Brain microvascular endothelial cell (primary cell): ENCODE results near the gene CCDC136.

Experiments
- DNase-seq: peaks from one replicate; pipeline ENCODE4 v3.0.0-alpha.2; 2020
- H3K27ac ChIP-seq: fragments of 250-450 bp; sonication (Bioruptor Pico); 2 replicates; pipeline ENCODE4 v1.5.1; 2020; ENCODE audit warnings: mild to moderate bottlenecking, moderate library complexity
- H3K27me3 ChIP-seq: fragments of 250-450 bp; sonication (Bioruptor Pico); replicated peaks from 2 replicates; pipeline ENCODE4 v1.5.1; 2020; ENCODE audit warnings: mild to moderate bottlenecking
- H3K36me3 ChIP-seq: fragments of 250-450 bp; sonication (Bioruptor Pico); replicated peaks from 2 replicates; pipeline ENCODE4 v1.5.1; 2020; ENCODE audit warnings: mild to moderate bottlenecking
- H3K4me3 ChIP-seq: 2 replicates; pipeline ENCODE4 v1.5.1; 2011; ENCODE audit warnings: low read depth, mild to moderate bottlenecking, control low read depth, low read length, moderate library complexity
- in situ Hi-C: cut with HindIII; loops from 2 replicates; pipeline ENCODE4 v1.10.0; 2017; ENCODE audit warnings: low sequenced_read_pairs, low pct_ligation_motif_present
- TF ChIP-seq, protein P1 (sequence below): IDR thresholded peaks from 2 replicates; pipeline ENCODE4 v1.5.1; 2011; ENCODE audit warnings: low read depth, mild to moderate bottlenecking, moderate library complexity, low read length, control low read depth, inconsistent platforms; ENCODE audit errors: missing control alignments

The CCDC136 gene

DNA sequence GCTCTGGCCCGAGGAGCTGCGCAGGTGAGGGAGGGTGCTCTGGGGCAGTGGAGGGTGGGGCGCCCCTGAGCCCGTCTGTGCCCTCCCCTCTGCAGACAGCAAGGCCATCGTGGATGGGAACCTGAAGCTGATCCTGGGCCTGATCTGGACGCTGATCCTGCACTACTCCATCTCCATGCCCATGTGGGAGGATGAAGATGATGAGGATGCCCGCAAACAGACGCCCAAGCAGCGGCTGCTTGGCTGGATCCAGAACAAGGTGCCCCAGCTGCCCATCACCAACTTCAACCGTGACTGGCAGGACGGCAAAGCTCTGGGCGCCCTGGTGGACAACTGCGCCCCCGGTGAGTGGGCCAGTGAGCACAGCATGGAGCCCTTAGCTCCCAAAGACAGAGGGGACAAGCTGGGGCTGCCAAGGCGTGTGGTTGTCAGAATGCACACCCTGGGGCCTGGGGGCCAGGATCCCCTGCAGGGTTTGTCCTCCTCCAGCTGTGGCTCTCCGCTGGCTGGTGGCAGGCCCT, 43.5 kb downstream of the CCDC136 start:
- Histone ChIP-seq H3K27ac (no peak overlapping the region), H3K27me3 (no peaks in the 10 kb centered on the region), H3K36me3 (peaks cover 53% of the 10 kb centered on the region), H3K4me3 (no peak overlapping the region)
- in situ Hi-C loops, result no loop called here
- no peak for DNase-seq
- TF ChIP-seq, protein P1, sequence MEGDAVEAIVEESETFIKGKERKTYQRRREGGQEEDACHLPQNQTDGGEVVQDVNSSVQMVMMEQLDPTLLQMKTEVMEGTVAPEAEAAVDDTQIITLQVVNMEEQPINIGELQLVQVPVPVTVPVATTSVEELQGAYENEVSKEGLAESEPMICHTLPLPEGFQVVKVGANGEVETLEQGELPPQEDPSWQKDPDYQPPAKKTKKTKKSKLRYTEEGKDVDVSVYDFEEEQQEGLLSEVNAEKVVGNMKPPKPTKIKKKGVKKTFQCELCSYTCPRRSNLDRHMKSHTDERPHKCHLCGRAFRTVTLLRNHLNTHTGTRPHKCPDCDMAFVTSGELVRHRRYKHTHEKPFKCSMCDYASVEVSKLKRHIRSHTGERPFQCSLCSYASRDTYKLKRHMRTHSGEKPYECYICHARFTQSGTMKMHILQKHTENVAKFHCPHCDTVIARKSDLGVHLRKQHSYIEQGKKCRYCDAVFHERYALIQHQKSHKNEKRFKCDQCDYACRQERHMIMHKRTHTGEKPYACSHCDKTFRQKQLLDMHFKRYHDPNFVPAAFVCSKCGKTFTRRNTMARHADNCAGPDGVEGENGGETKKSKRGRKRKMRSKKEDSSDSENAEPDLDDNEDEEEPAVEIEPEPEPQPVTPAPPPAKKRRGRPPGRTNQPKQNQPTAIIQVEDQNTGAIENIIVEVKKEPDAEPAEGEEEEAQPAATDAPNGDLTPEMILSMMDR, result no peak

DNA sequence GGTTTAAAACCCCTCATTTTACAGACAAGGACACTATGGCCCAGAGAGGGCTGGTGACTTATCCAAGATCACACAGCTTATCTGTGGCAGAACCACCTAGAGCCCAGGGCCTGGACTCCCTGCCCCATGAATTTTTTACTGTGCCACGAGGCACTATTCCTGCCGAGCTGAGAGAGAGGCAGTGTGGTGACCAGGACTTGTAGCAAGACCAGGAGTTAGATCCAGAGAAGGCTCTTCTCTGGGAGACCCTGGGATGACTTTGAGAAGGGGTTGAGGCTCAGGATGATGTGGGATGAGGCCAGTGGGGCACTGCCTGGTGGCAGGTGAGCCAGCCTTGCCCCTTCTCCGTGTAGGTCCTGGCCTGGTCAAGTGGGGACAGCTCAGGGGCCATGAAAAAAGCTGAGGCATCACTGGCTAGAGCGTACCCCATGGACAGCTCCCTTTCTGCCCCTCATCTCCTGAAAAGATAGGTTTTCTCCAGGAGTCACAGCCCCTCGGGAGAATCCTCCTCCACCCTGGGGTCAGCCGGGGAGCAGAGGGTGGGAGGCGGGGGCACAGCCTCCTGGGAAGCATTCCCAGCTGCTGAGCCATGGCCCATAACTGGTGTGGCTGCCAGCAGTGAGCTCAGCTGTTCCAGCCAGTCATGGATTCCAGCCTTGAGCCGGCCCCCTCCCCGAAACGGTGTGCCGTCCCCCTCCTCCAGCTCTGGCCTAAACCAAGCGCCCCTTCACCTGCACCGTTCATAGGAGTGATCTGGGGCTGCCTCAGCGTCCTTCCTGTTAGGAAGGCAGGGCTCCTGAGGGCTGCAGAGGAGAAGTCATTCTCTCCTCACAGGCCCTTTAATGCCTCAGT, 44.2 kb downstream of the CCDC136 start:
- Histone ChIP-seq H3K4me3 (no peak overlapping the region), H3K36me3 (peaks cover 60% of the 10 kb centered on the region), H3K27me3 (no peaks in the 10 kb centered on the region), H3K27ac (peak overlapping the region; percentile 34)
- peak; percentile 29 for DNase-seq
- TF ChIP-seq, protein P1, result no peak
- in situ Hi-C loops, result no loop called here

DNA sequence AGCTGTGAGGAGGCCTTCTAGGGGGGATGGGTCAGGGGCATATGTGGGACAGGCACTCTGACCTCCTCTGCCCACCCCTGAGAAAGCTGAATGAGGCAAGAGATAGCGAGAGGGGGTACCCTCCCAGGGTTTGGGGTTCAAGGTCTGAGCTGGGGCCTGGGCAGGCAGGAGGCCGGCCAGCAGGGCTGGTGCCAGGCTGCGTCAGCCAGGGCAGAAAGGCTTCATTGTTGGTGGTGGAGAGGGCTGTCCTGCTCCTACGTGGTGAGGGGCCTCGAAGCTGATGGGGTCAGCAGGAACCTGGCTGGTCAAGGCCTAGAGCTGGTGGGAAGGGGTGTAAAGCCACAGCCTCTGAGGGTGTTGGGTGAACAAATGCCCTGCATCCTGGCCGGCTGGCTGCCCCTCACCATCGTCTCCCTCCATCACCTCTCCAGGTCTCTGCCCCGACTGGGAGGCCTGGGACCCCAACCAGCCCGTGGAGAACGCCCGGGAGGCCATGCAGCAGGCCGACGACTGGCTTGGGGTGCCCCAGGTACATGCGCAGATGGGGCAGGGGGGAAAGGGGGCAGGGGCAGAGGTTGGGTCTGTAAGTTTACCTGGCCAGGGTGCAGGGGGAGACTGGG, 45.1 kb downstream of the CCDC136 start:
- peak overlapping the region; percentile 34 for H3K27ac ChIP-seq
- H3K36me3 ChIP-seq, result peaks cover 69% of the 10 kb centered on the region
- TF ChIP-seq, protein P1, result no peak
- in situ Hi-C loops, result no loop called here
- no peak overlapping the region for H3K4me3 ChIP-seq
- no peak for DNase-seq
- H3K27me3 ChIP-seq, result no peaks in the 10 kb centered on the region

DNA sequence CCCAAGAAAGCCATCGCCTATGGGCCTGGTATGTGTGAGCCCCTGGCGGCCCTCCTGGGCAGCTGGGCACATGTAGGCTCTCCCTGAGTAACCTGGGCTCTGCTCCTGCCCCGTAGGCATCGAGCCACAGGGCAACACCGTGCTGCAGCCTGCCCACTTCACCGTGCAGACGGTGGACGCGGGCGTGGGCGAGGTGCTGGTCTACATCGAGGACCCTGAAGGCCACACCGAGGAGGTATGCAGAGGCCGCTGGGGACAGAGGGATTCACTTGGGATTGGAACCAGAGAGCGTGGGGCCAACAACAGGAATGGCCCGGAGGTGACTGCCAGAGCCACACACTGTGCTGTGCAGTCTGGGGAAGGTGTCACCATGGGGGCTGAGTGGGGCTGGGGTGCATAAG, 45.8 kb downstream of the CCDC136 start:
- H3K27ac ChIP-seq, result no peak overlapping the region
- H3K27me3 ChIP-seq, result no peaks in the 10 kb centered on the region
- peaks cover 75% of the 10 kb centered on the region for H3K36me3 ChIP-seq
- no peak overlapping the region for H3K4me3 ChIP-seq
- DNase-seq, result no peak
- in situ Hi-C loops, result no loop called here
- TF ChIP-seq, protein P1, result no peak

DNA sequence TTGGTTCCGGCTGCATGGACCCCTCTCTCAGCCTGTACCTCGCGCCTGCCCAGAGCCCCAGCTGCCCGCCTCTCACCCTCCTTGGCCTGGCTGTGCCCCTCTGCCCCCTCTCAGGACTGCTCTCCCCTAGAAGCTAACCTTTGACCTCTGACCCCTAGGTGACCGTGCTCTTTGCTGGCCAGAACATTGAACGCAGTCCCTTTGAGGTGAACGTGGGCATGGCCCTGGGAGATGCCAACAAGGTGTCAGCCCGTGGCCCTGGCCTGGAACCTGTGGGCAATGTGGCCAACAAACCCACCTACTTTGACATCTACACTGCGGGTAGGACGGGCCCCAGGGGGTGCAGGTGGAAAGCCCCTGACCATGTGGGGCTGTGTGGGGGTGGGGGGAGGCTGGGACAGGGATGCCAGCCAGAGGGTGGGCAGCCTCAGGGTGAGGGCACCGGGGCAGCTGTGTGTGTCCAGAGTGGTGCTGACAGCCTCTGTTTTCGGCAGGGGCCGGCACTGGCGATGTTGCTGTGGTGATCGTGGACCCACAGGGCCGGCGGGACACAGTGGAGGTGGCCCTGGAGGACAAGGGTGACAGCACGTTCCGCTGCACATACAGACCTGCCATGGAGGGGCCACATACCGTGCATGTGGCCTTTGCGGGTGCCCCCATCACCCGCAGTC, 46.5 kb downstream of the CCDC136 start:
- Histone ChIP-seq H3K36me3 (peaks cover 83% of the 10 kb centered on the region), H3K27me3 (no peaks in the 10 kb centered on the region), H3K4me3 (no peak overlapping the region), H3K27ac (no peak overlapping the region)
- DNase-seq, result no peak
- in situ Hi-C loops, result no loop called here
- TF ChIP-seq, protein P1, result no peak
